ENCODE results near the gene GPC6.
"Not testable (repeated sequence)": the region's sequence is repeated elsewhere in the genome, so short reads cannot be mapped to it uniquely, and the experiment has no call there.

Gene GPC6

DNA sequence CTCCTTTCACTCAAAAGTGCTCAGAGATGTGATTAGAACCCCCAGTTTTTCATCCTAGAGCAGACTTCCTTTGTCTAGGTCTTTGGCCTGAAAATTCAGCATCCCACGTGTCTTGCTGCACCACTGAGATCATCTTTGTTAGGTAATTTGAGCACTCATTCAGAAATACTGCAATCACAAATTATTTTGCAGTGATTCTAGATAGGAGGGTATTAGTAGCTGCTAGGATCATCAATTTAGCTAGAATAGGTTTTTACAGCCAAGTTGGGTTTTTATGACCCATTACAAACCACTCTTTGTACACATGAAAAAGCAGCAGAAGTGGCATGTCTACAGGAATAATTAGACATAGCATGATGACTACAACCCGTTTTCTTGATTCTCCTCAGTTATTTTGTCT lies 219.6 kb downstream of the GPC6 start:
- Histone ChIP-seq H3K9me3 (ENCODE audit: severe bottlenecking) (no peaks in the 10 kb centered on the region), H3K27me3 (ENCODE audit: insufficient read depth, low read depth, severe bottlenecking) (no peaks in the 10 kb centered on the region), H3K36me3 (no peaks in the 10 kb centered on the region; the same call in 1 of the 2 replicates), H3K4me3 (ENCODE audit: low read depth, low read length) (no peak overlapping the region), H3K27ac (no peak overlapping the region)
- TF ChIP-seq CTCF (IDR thresholded peaks at IDR 0.05; ENCODE audit: low read depth, low read length) = no peak
- DNase-seq = no peak

DNA sequence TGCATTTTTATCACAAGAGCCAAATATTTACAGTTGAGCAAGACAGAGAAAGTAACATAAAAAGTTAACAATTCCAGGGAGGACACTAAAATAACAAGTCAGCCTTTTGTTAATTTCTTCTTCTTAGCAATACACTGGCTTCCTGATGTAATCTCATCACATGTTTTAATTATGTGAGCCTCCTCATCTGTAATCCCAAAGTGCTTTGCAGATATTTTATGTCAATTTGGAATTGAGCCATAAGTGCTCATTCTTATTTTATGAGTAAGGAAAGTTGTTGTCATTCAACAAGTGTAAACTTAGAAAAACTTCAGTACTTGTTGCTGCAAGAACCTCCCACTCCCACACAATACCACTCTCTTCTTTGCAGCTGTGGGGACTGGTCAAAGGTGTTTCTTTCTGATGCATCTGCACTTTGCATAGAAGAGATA lies 223.6 kb downstream of the GPC6 start:
- H3K4me3 ChIP-seq (ENCODE audit: low read depth, low read length) = no peak overlapping the region
- DNase-seq = no peak
- no peaks in the 10 kb centered on the region for H3K27me3 ChIP-seq (ENCODE audit: insufficient read depth, low read depth, severe bottlenecking)
- no peak overlapping the region for H3K27ac ChIP-seq
- TF ChIP-seq CTCF (IDR thresholded peaks at IDR 0.05; ENCODE audit: low read depth, low read length) = no peak
- H3K36me3 ChIP-seq = peaks cover 3% of the 10 kb centered on the region; the same call in 1 of the 2 replicates
- H3K9me3 ChIP-seq (ENCODE audit: severe bottlenecking) = no peaks in the 10 kb centered on the region

- no peaks in the 10 kb centered on the region for H3K27me3 ChIP-seq (ENCODE audit: insufficient read depth, low read depth, severe bottlenecking)
- no peaks in the 10 kb centered on the region for H3K9me3 ChIP-seq (ENCODE audit: severe bottlenecking)
- TF ChIP-seq CTCF (IDR thresholded peaks at IDR 0.05; ENCODE audit: low read depth, low read length) = no peak
- H3K36me3 ChIP-seq = peaks cover 3% of the 10 kb centered on the region; the same call in 1 of the 2 replicates
- H3K4me3 ChIP-seq (ENCODE audit: low read depth, low read length) = no peak overlapping the region
- H3K27ac ChIP-seq = no peak overlapping the region
- DNase-seq = no peak
These were observed 224.2 kb downstream of the GPC6 start for GRCh38 chr13:93450761-93451160.

DNA sequence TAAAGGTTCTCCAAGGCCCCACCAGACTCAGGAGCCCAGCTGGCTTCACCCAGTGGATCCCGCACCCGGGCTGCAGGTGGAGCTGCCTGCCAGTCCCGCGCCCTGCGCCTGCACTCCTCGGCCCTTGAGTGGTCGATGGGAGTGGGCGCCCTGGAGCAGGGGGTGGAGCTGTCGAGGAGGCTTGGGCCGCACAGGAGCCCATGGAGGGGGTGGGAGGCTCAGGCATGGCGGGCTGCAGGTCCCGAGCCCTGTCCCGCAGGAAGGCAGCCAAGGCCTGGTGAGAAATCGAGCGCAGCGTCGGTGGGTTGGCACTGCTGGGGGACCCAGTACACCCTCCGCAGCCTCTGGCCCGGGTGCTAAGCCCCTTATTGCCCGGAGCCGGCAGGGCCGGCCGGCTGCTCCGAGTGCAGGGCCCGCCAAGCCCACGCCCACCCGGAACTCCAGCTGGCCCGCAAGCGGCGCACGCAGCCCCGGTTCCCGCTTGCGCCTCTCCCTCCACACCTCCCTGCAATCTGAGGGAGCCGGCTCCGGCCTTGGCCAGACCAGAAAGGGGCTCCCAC lies 228.1 kb downstream of the GPC6 start:
- H3K4me3 ChIP-seq (ENCODE audit: low read depth, low read length) = not testable (repeated sequence)

DNA sequence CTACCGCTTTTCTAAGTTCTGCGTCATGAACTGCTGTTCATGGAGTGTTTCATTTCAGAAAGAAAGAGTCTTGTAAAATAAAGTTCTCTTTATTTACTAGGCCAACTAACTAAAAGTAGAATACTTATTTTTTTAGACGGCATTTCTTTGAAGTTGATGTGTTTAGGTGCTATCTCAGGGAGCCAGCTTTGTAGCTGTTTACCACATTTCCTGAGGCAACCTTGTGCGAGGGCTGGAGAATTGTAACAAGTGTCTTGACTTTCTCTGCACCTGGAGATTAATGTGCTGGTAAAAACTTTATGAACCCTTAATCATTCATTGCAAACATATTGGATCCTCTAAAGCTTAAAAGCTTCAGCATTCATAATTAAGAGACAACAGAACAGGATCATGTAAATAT lies 229.3 kb downstream of the GPC6 start:
- Histone ChIP-seq H3K27ac (no peak overlapping the region), H3K36me3 (peaks cover 7% of the 10 kb centered on the region; the same call in 1 of the 2 replicates), H3K4me3 (ENCODE audit: low read depth, low read length) (no peak overlapping the region), H3K27me3 (ENCODE audit: insufficient read depth, low read depth, severe bottlenecking) (no peaks in the 10 kb centered on the region), H3K9me3 (ENCODE audit: severe bottlenecking) (no peaks in the 10 kb centered on the region)
- no peak for TF ChIP-seq CTCF (IDR thresholded peaks at IDR 0.05; ENCODE audit: low read depth, low read length)
- no peak for DNase-seq

More for the DNA sequence above, 228.1 kb downstream of the GPC6 start:
- H3K27ac ChIP-seq; H3K27me3 ChIP-seq (ENCODE audit: insufficient read depth, low read depth, severe bottlenecking); H3K36me3 ChIP-seq; DNase-seq; H3K9me3 ChIP-seq (ENCODE audit: severe bottlenecking): not testable (repeated sequence)

DNA sequence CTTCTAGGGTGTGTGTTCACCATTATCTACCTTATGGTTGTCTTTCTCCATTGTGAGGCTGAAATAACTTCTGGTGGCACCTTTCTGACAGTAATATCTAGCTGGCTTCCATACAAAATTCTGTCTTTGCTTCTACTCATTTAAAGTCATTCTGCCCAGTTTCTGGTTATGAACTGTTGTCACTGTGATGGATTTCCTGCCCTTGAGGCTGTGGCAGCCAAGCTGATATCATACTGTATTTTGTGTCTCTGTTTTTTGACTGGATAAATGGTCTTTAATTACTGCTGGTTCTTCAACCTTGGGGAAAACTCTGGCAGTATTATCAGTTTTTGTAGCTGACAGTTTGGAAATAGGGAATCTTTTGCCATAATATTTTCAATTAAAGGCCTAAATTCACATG lies 233.4 kb downstream of the GPC6 start:
- Histone ChIP-seq H3K27me3 (ENCODE audit: insufficient read depth, low read depth, severe bottlenecking) (no peaks in the 10 kb centered on the region), H3K36me3 (peaks cover 4% of the 10 kb centered on the region; the same call in 1 of the 2 replicates), H3K9me3 (ENCODE audit: severe bottlenecking) (no peaks in the 10 kb centered on the region), H3K4me3 (ENCODE audit: low read depth, low read length) (no peak overlapping the region), H3K27ac (no peak overlapping the region)
- no peak for DNase-seq
- no peak for TF ChIP-seq CTCF (IDR thresholded peaks at IDR 0.05; ENCODE audit: low read depth, low read length)
